Lung (tissue), 12 donors: ENCODE results near the gene ING5. TPM values are rescaled to one million over a fixed set of nuclear protein-coding genes. Genes with fewer than 3 reads are reported as not detected.

Experiments
- ATAC-seq: fragments of 200-7000 bp; cut with Tn5 transposase; one replicate; pipeline ENCODE4 v1.9.1; 2020; ENCODE audit warnings: moderate number of reproducible peaks; ENCODE audit not compliant: insufficient read depth, low FRiP score
- DNase-seq, 3 donors: peaks; one replicate each; pipeline ENCODE4 v3.0.0-alpha.2; 2013 to 2017
- H3K27ac ChIP-seq, 2 donors: one replicate each; pipeline ENCODE4 v1.5.1; 2013; ENCODE audit warnings: mild to moderate bottlenecking in 2 of 2, moderate library complexity in 2 of 2, control low read depth in 1 of 2, inconsistent platforms in 1 of 2, low read depth in 1 of 2, low read length in 1 of 2
- H3K27me3 ChIP-seq, 3 donors: one replicate each; pipeline ENCODE4 v1.5.1; 2013; ENCODE audit warnings: low read length in 2 of 3; ENCODE audit not compliant: control insufficient read depth in 3 of 3, insufficient read depth in 3 of 3
- H3K36me3 ChIP-seq, 4 donors: one replicate each; pipeline ENCODE4 v1.5.1; 2013; ENCODE audit warnings: low read length in 4 of 4, mild to moderate bottlenecking in 1 of 4, moderate library complexity in 1 of 4; ENCODE audit not compliant: control insufficient read depth in 4 of 4, insufficient read depth in 4 of 4
- H3K4me1 ChIP-seq, 5 donors: one replicate each; pipeline ENCODE4 v1.5.1; 2013; ENCODE audit warnings: low read length in 5 of 5, mild to moderate bottlenecking in 2 of 5, moderate library complexity in 1 of 5; ENCODE audit not compliant: control insufficient read depth in 5 of 5, insufficient read depth in 5 of 5
- H3K4me3 ChIP-seq: one replicate; pipeline ENCODE4 v1.5.1; 2013; ENCODE audit warnings: mild to moderate bottlenecking, control low read depth, moderate library complexity
- H3K9ac ChIP-seq, 2 donors: one replicate each; pipeline ENCODE4 v1.5.1; 2013; ENCODE audit warnings: low read length in 2 of 2, control low read depth in 1 of 2; ENCODE audit not compliant: insufficient read depth in 1 of 2
- H3K9me3 ChIP-seq, 4 donors: one replicate each; pipeline ENCODE4 v1.5.1; 2013; ENCODE audit warnings: low read length in 3 of 4, mild to moderate bottlenecking in 1 of 4, moderate library complexity in 1 of 4; ENCODE audit not compliant: control insufficient read depth in 4 of 4, insufficient read depth in 3 of 4
- WGBS, 2 donors: extraction: QIAGEN DNeasy Blood & Tissue Kit; methylation state at CpG; one replicate each; pipeline ENCODE4 v1.1.7; 2013; 5-methylcytosine and 5-hydroxymethylcytosine counted together
- polyA plus RNA-seq, 2 donors: library from polyadenylated mRNA; stranded (reverse); fragments of 200-250 nt; gene quantifications; one replicate each; pipeline ENCODE4 v1.2.1, GENCODE V29; 2013
- total RNA-seq, 2 donors: library from RNA; depleted of rRNA in 1 of 2; stranded (reverse); fragments of >200 nt in 1 of 2; gene quantifications; one replicate each; pipeline ENCODE4 v1.2.1, GENCODE V29; 2014 to 2021
- TF ChIP-seq, protein P1 (sequence below): IDR thresholded peaks from 2 replicates; pipeline ENCODE4 v1.5.1; 2012; ENCODE audit warnings: mild to moderate bottlenecking; ENCODE audit errors: control extremely low read depth, extremely low read depth
- donor health status: control.
- donor health status: control.
- donor health status: Bipolar disorder and iron deficiency.
- donor health status: healthy.
- donor health status: DM: yes; HTN: yes; CAD: no.

The ING5 gene
- total and polyA plus RNA-seq, 4 donors: 19.2 to 46.8 (median 31.1) TPM

DNA sequence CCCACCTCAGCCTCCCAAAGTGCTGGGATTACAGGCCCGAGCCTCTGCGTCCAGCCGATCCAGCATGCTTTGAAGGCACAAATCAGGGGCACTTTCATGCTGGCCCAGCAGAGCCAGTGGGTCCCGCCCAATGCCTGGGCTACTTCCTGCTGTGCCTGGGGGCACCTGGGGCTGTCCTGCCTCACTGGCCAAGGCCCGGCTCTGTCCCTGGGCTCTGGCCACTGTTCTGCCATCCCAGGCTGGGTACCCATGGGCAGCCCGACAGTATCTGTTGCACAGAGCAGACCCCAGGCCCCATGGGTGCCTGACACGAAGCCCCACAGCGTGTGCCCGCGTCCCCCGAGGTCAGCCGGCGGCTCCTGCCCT lies 68.0 kb downstream of the ING5 start:
- Histone ChIP-seq H3K4me3 (no peak overlapping the region), H3K27me3 (no peaks in the 10 kb centered on the region), H3K4me1 (peaks cover 0 to 21% (median 3%) of the 10 kb centered on the region in 5 donors), H3K9ac (no peak overlapping the region), H3K9me3 (peaks cover 0 to 2% (median 0%) of the 10 kb centered on the region in 4 donors), H3K36me3 (peaks cover 0 to 8% (median 0%) of the 10 kb centered on the region in 4 donors), H3K27ac (no peak overlapping the region)
- no peak for DNase-seq
- WGBS, 2 donors: 86 to 88% methylated on average over 13 of the region's 13 CpGs
- no peak for ATAC-seq
- TF ChIP-seq, protein P1, sequence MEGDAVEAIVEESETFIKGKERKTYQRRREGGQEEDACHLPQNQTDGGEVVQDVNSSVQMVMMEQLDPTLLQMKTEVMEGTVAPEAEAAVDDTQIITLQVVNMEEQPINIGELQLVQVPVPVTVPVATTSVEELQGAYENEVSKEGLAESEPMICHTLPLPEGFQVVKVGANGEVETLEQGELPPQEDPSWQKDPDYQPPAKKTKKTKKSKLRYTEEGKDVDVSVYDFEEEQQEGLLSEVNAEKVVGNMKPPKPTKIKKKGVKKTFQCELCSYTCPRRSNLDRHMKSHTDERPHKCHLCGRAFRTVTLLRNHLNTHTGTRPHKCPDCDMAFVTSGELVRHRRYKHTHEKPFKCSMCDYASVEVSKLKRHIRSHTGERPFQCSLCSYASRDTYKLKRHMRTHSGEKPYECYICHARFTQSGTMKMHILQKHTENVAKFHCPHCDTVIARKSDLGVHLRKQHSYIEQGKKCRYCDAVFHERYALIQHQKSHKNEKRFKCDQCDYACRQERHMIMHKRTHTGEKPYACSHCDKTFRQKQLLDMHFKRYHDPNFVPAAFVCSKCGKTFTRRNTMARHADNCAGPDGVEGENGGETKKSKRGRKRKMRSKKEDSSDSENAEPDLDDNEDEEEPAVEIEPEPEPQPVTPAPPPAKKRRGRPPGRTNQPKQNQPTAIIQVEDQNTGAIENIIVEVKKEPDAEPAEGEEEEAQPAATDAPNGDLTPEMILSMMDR: no peak

DNA sequence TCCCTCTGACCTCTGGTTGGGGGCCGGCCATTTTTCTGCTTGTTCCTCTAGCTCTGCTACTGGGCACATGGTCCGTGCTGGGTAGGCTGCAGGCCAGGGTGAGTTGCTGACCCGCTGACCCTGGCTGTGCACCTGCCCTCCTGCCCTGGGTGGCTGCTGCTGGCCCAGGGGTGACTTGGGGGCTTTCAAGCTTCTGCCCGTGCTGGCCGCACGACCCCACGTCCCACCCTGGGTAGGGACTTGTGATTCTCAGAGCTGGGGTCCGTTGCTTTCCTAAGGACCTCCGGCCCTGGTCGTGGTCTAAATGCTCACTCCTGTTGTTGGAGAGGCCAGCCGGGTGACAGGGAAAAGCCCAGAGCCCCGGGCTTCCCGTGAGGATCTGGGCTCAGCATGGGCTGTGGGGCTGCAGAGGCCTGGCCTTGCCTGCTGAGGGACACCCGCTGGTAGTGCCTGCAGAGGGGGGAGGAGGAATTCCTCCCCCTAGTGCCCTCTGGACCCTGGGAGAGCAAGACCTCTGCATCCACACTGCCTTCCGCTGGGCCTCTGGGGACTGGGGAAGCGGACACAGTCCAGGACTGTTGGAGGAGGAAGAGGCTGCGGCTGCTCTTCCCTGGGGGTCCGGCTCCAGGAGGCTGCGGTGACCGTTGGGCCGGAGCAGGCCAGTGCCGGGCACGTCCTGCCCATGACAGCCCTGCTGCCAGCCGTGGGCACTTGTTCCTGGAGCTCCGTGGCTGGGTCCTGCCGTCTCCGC lies 68.5 kb downstream of the ING5 start:
- TF ChIP-seq, protein P1: no peak
- ATAC-seq: no peak
- Histone ChIP-seq H3K9me3 (peaks cover 0 to 2% (median 0%) of the 10 kb centered on the region in 4 donors), H3K4me3 (no peak overlapping the region), H3K4me1 (peaks cover 0 to 21% (median 3%) of the 10 kb centered on the region in 5 donors), H3K36me3 (peaks cover 0 to 8% (median 0%) of the 10 kb centered on the region in 4 donors), H3K27ac (no peak overlapping the region), H3K9ac (no peak overlapping the region), H3K27me3 (no peaks in the 10 kb centered on the region)
- DNase-seq: no peak
- 76 to 82% methylated on average over 27 of the region's 27 CpGs for WGBS, 2 donors

DNA sequence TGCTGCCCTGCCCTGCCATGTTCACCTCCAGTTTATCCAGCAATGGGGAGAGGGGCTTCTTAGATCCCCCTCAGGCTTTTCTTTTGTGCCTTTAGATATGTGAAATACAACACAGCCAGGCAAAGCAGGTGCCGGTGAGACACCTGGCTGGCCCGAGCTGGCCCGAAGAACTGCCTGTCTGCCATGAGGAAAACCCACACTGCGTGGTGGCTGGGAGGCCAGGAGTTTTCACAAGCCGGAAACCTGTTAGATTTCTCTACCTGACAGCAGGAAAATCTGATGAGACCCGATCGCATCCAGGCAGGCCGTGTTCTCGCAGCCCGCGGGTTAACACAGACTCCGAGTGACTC lies 69.1 kb downstream of the ING5 start:
- H3K27me3 ChIP-seq: no peaks in the 10 kb centered on the region

More for the DNA sequence above, 69.1 kb downstream of the ING5 start:
- H3K27ac ChIP-seq: no peak overlapping the region
- peaks cover 0 to 21% (median 3%) of the 10 kb centered on the region in 5 donors for H3K4me1 ChIP-seq
- H3K36me3 ChIP-seq: peaks cover 0 to 8% (median 0%) of the 10 kb centered on the region in 4 donors
- H3K9ac ChIP-seq: no peak overlapping the region
- H3K4me3 ChIP-seq: no peak overlapping the region
- DNase-seq (no peak), ATAC-seq (no peak)
- H3K9me3 ChIP-seq: peaks cover 0 to 2% (median 0%) of the 10 kb centered on the region in 4 donors
- WGBS, 2 donors: 94 to 96% methylated on average over 12 of the region's 12 CpGs
- TF ChIP-seq, protein P1: no peak
